HepG2 (cell line): ENCODE measurements around the gene JDP2. TPM values are rescaled to one million over a fixed set of nuclear protein-coding genes. Genes with fewer than 3 reads are reported as not detected.

Experiments
- CC2D1A ChIP-seq: sonication (generic); formaldehyde crosslinking; IDR thresholded peaks from 2 replicates; pipeline ENCODE4 v1.8.1; 2023; ENCODE audit warnings: mild to moderate bottlenecking, missing genetic modification reagents
- JUND ChIP-seq: sonication (generic); formaldehyde crosslinking; IDR thresholded peaks from 2 replicates; pipeline ENCODE4 v1.8.0; 2022; ENCODE audit warnings: mild to moderate bottlenecking, missing genetic modification reagents
- KDM6A ChIP-seq: IDR thresholded peaks from 2 replicates; pipeline ENCODE4 v1.6.1; 2016; ENCODE audit warnings: low read depth
- NKX3-1 ChIP-seq: sonication (generic); formaldehyde crosslinking; IDR thresholded peaks from 2 replicates; pipeline ENCODE4 v1.5.0; 2020; ENCODE audit warnings: missing genetic modification reagents
- NR2C2 ChIP-seq: sonication (generic); formaldehyde crosslinking; IDR thresholded peaks from 2 replicates; pipeline ENCODE4 v1.4.0; 2020; ENCODE audit warnings: missing genetic modification reagents, mild to moderate bottlenecking, moderate library complexity, borderline replicate concordance
- NR2F1 ChIP-seq, 2 experiments: fragments of 450-650 bp in 1 of 2; formaldehyde crosslinking in 1 of 2; IDR thresholded peaks; 2 replicates each; pipeline versions ENCODE4 v1.5.0 to v1.6.1; 2016 to 2020; ENCODE audit warnings: mild to moderate bottlenecking in 1 of 2, missing compliant biosample characterization in 1 of 2, missing genetic modification reagents in 1 of 2, moderate library complexity in 1 of 2
- SIN3B ChIP-seq: fragments of 150-350 bp; IDR thresholded peaks from 2 replicates; pipeline ENCODE4 v1.6.1; 2014; ENCODE audit warnings: low read length
- SMAD3 ChIP-seq: sonication (generic); formaldehyde crosslinking; IDR thresholded peaks from 2 replicates; pipeline ENCODE4 v1.4.0; 2020; ENCODE audit warnings: missing genetic modification reagents
- SUZ12 ChIP-seq: fragments of 150-350 bp; IDR thresholded peaks from 2 replicates; pipeline ENCODE4 v1.6.1; 2014; ENCODE audit warnings: low read depth, low read length
- ZNF446 ChIP-seq: sonication (generic); formaldehyde crosslinking; IDR thresholded peaks from 2 replicates; pipeline ENCODE4 v1.5.0; 2020; ENCODE audit warnings: mild to moderate bottlenecking, missing genetic modification reagents
- ZNF549 ChIP-seq: sonication (generic); formaldehyde crosslinking; IDR thresholded peaks from 2 replicates; pipeline ENCODE4 v1.5.0; 2020; ENCODE audit warnings: missing genetic modification reagents
- ZNF577 ChIP-seq: sonication (generic); formaldehyde crosslinking; IDR thresholded peaks from 2 replicates; pipeline ENCODE4 v1.4.0; 2020; ENCODE audit warnings: mild to moderate bottlenecking, low read depth, missing genetic modification reagents, borderline replicate concordance
- ZNF605 ChIP-seq: sonication (generic); formaldehyde crosslinking; IDR thresholded peaks from 2 replicates; pipeline ENCODE4 v1.8.0; 2022; ENCODE audit warnings: mild to moderate bottlenecking, missing genetic modification reagents
- ZNF83 ChIP-seq: sonication (generic); formaldehyde crosslinking; IDR thresholded peaks from 2 replicates; pipeline ENCODE4 v1.4.0; 2020; ENCODE audit warnings: missing genetic modification reagents, mild to moderate bottlenecking, borderline replicate concordance
- ZSCAN9 ChIP-seq: IDR thresholded peaks from 2 replicates; pipeline ENCODE4 v1.6.1; 2016; ENCODE audit warnings: borderline replicate concordance
- polyA plus RNA-seq, 8 experiments: library from polyadenylated mRNA; depleted of rRNA in 3 of 8; stranded (reverse) in 7 of 8; unstranded in 1 of 8; fragments of >200 nt; fragmentation: Illumina TruSeq in 4 of 8; extraction: Trizol in 4 of 8; gene quantifications; 2 replicates each; pipeline versions ENCODE4 v1.2.1 to v1.2.3, GENCODE V29; 2011 to 2016; ENCODE audit warnings: low read depth in 4 of 8, missing spikeins in 1 of 8, mixed read lengths in 1 of 8; ENCODE audit not compliant: insufficient read depth in 1 of 8
- total RNA-seq, 5 experiments: library from RNA; depleted of rRNA; stranded (reverse); fragments of >200 nt; fragmentation: Illumina TruSeq; extraction: Trizol; gene quantifications; 2 replicates each; pipeline ENCODE4 v1.2.3, GENCODE V29; 2016; ENCODE audit warnings: low read depth in 1 of 5
- TF ChIP-seq, protein P1 (sequence below): sonication (generic); formaldehyde crosslinking; IDR thresholded peaks from 2 replicates; pipeline ENCODE4 v1.8.0; 2022; ENCODE audit warnings: missing genetic modification reagents, mild to moderate bottlenecking, borderline replicate concordance
- TF ChIP-seq, protein P2 (sequence below): IDR thresholded peaks from 2 replicates; pipeline ENCODE4 v1.6.1; 2016; ENCODE audit warnings: missing compliant biosample characterization, missing genetic modification reagents, borderline replicate concordance
- TF ChIP-seq, protein P3 (sequence below): sonication (generic); formaldehyde crosslinking; IDR thresholded peaks from 2 replicates; pipeline ENCODE4 v1.5.1; 2020; ENCODE audit warnings: mild to moderate bottlenecking, missing genetic modification reagents
- TF ChIP-seq, protein P4 (sequence below): sonication (generic); formaldehyde crosslinking; IDR thresholded peaks from 2 replicates; pipeline ENCODE4 v1.5.0; 2020; ENCODE audit warnings: mild to moderate bottlenecking, missing genetic modification reagents
- TF ChIP-seq, protein P5 (sequence below): sonication (generic); formaldehyde crosslinking; IDR thresholded peaks from 2 replicates; pipeline ENCODE4 v1.8.0; 2022; ENCODE audit warnings: mild to moderate bottlenecking, missing genetic modification reagents, moderate library complexity

The JDP2 gene
- total and polyA plus RNA-seq, 2 of the 13 experiments (the other 11 are each of a cell fraction or from before 2014, with no cell fraction given): 8.0 to 8.9 TPM

DNA sequence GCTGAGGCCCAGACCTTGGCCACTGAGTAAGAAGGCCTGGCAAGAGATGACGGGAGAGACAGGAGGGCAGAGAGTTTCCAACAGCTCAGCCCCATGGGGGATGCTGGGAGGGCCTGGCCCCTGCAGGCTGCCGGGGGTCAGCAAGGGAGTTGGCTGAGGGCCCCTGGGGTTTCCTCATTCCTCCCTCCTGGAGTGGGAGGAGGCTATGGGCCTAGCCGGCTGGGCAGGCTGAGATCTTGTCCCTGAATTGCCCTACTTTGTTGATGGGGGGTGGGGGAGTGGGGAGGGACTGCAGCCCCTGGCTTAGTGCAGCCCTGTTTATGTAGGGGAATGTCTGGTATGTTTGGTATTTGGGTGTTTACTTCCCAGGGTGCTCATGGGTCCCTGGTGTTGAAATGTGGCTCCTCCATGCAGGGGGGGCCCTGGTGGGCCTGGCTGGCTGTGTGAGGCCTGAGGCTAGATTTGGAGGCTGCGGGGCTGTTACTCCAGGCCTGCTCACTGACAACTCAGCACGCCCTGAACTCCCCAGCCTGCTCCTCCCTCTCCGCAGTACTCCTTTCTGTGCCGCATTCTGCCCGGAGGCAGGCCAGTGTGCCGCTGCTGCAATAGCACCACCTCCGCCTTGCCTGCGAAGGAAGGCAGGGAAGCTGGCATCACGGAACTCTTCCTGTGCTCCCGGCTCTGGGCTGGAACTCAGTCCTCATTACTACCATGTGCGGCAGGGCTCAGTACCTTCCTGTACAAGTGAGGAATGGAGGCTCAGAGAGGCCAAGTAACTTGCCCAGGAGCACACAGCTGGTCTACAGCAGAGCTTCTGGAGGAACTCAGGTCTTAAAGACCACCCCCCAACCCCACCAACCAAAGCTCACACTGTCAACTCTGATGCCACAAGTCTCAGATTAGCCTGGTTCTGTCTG, 25.3 kb downstream of the JDP2 start (continued):
- TF ChIP-seq NR2F1 (CRISPR knock-in tag; IDR thresholded peaks at IDR 0.05) (no peak), ZNF83 (CRISPR knock-in tag) (no peak), JUND (CRISPR knock-in tag) (no peak), SMAD3 (CRISPR knock-in tag) (no peak), CC2D1A (no peak), ZSCAN9 (CRISPR knock-in tag) (no peak), NR2C2 (no peak), ZNF446 (no peak), SIN3B (no peak), KDM6A (CRISPR knock-in tag) (peak; percentile 25; the same call in 1 of the 2 replicates), ZNF605 (CRISPR knock-in tag) (no peak), ZNF577 (CRISPR knock-in tag) (no peak), NKX3-1 (no peak), SUZ12 (no peak), ZNF549 (CRISPR knock-in tag) (no peak)
- TF ChIP-seq, protein P1, sequence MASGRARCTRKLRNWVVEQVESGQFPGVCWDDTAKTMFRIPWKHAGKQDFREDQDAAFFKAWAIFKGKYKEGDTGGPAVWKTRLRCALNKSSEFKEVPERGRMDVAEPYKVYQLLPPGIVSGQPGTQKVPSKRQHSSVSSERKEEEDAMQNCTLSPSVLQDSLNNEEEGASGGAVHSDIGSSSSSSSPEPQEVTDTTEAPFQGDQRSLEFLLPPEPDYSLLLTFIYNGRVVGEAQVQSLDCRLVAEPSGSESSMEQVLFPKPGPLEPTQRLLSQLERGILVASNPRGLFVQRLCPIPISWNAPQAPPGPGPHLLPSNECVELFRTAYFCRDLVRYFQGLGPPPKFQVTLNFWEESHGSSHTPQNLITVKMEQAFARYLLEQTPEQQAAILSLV: no peak
- TF ChIP-seq, protein P2, sequence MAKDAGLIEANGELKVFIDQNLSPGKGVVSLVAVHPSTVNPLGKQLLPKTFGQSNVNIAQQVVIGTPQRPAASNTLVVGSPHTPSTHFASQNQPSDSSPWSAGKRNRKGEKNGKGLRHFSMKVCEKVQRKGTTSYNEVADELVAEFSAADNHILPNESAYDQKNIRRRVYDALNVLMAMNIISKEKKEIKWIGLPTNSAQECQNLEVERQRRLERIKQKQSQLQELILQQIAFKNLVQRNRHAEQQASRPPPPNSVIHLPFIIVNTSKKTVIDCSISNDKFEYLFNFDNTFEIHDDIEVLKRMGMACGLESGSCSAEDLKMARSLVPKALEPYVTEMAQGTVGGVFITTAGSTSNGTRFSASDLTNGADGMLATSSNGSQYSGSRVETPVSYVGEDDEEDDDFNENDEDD (CRISPR knock-in tag): no peak
- TF ChIP-seq, protein P3, sequence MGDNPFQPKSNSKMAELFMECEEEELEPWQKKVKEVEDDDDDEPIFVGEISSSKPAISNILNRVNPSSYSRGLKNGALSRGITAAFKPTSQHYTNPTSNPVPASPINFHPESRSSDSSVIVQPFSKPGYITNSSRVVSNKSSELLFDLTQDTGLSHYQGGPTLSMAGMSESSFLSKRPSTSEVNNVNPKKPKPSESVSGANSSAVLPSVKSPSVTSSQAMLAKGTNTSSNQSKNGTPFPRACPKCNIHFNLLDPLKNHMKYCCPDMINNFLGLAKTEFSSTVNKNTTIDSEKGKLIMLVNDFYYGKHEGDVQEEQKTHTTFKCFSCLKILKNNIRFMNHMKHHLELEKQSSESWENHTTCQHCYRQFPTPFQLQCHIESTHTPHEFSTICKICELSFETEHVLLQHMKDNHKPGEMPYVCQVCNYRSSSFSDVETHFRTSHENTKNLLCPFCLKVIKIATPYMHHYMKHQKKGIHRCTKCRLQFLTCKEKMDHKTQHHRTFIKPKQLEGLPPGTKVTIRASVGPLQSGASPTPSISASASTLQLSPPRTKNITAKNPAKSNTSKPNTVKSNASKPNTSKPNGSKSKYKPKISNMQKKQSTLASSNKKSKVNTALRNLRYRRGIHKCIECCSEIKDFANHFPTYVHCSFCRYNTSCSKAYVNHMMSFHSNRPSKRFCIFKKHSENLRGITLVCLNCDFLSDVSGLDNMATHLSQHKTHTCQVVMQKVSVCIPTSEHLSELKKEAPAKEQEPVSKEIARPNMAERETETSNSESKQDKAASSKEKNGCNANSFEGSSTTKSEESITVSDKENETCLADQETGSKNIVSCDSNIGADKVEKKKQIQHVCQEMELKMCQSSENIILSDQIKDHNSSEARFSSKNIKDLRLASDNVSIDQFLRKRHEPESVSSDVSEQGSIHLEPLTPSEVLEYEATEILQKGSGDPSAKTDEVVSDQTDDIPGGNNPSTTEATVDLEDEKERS (CRISPR knock-in tag): 0 out of 2 replicates have a peak, but pooled peaks have one; percentile 31
- TF ChIP-seq, protein P4, sequence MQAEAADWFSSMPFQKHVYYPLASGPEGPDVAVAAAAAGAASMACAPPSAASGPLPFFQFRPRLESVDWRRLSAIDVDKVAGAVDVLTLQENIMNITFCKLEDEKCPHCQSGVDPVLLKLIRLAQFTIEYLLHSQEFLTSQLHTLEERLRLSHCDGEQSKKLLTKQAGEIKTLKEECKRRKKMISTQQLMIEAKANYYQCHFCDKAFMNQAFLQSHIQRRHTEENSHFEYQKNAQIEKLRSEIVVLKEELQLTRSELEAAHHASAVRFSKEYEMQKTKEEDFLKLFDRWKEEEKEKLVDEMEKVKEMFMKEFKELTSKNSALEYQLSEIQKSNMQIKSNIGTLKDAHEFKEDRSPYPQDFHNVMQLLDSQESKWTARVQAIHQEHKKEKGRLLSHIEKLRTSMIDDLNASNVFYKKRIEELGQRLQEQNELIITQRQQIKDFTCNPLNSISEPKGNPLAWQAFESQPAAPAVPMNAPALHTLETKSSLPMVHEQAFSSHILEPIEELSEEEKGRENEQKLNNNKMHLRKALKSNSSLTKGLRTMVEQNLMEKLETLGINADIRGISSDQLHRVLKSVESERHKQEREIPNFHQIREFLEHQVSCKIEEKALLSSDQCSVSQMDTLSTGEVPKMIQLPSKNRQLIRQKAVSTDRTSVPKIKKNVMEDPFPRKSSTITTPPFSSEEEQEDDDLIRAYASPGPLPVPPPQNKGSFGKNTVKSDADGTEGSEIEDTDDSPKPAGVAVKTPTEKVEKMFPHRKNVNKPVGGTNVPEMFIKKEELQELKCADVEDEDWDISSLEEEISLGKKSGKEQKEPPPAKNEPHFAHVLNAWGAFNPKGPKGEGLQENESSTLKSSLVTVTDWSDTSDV: no peak
- TF ChIP-seq, protein P5, sequence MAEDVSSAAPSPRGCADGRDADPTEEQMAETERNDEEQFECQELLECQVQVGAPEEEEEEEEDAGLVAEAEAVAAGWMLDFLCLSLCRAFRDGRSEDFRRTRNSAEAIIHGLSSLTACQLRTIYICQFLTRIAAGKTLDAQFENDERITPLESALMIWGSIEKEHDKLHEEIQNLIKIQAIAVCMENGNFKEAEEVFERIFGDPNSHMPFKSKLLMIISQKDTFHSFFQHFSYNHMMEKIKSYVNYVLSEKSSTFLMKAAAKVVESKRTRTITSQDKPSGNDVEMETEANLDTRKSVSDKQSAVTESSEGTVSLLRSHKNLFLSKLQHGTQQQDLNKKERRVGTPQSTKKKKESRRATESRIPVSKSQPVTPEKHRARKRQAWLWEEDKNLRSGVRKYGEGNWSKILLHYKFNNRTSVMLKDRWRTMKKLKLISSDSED (CRISPR knock-in tag): no peak
